Activated naive CD4-positive, alpha-beta T cell treated with anti-CD3 and anti-CD28 coated beads for 36 hours (primary cell): ENCODE measurements around the gene PRMT2. TPM values are rescaled to one million over a fixed set of nuclear protein-coding genes. Genes with fewer than 3 reads are reported as not detected.

Experiments used
- CTCF ChIA-PET: fragments of 350-600 bp; sonication (Branson Sonifier 250); formaldehyde crosslinking; loops from one replicate; lab custom pipeline; 2021; ENCODE audit warnings: antibody characterized with exemption; lab: Charles Lee
- DNase-seq: peaks from one replicate; pipeline ENCODE4 v3.0.0-alpha.2; 2020
- H3K27ac Mint-ChIP-seq: one replicate; pipeline ENCODE4 v1.8.0; 2021; ENCODE audit warnings: mild to moderate bottlenecking, mixed read lengths
- H3K27me3 Mint-ChIP-seq: one replicate; pipeline ENCODE4 v1.8.0; 2021; ENCODE audit warnings: low read depth, mixed read lengths
- H3K36me3 Mint-ChIP-seq: one replicate; pipeline ENCODE4 v1.8.0; 2021; ENCODE audit warnings: low read depth, mixed read lengths
- H3K4me1 Mint-ChIP-seq: one replicate; pipeline ENCODE4 v1.8.0; 2021; ENCODE audit warnings: low read depth, mixed read lengths
- H3K4me3 Mint-ChIP-seq: one replicate; pipeline ENCODE4 v1.8.0; 2021; ENCODE audit warnings: mild to moderate bottlenecking, moderate library complexity, mixed read lengths
- H3K9me3 Mint-ChIP-seq: one replicate; pipeline ENCODE4 v1.8.0; 2021; ENCODE audit warnings: mixed read lengths
- intact Hi-C: fragments of 100-400 bp; cut with micrococcal nuclease; formaldehyde crosslinking; loops from one replicate; pipeline ENCODE4 v1.15.1; 2023
- total RNA-seq, 2 experiments: library from RNA; stranded (reverse); gene quantifications; one replicate each; pipeline ENCODE4 v1.2.3, GENCODE V29; 2021

PRMT2 gene
- total RNA-seq, 2 experiments from 2014 or later: 78.5 to 81.1 TPM

DNA sequence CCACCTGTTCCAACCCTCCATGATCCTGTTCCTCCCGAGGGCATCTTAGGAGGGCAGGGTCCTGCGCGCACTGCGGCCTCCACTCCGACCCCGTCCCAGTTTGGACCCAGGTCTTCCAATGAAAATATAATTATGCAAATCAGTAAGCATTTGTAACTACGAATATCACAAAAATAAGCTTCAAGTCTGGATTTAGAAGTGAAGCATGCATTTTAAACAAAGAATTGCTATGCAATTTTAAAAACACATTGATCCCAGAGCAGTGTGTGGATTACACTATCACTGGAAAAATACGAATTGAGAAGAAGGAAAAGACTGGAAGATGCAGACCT lies 673 bp downstream of the PRMT2 start:
- intact Hi-C loops: no loop called here
- Mint-ChIP-seq H3K4me3 (peak overlapping the region; percentile 86), H3K9me3 (no peaks in the 10 kb centered on the region), H3K36me3 (peaks cover 14% of the 10 kb centered on the region), H3K27ac (peak overlapping the region; percentile 93), H3K4me1 (peaks cover 72% of the 10 kb centered on the region), H3K27me3 (no peaks in the 10 kb centered on the region)
- CTCF ChIA-PET: interaction anchor here (1.0 to 1.3 kb wide), 2 partner anchors 77 kb away, joined by 3 read pairs; no protein-coding TSS in a partner anchor
- no peak for DNase-seq

DNA sequence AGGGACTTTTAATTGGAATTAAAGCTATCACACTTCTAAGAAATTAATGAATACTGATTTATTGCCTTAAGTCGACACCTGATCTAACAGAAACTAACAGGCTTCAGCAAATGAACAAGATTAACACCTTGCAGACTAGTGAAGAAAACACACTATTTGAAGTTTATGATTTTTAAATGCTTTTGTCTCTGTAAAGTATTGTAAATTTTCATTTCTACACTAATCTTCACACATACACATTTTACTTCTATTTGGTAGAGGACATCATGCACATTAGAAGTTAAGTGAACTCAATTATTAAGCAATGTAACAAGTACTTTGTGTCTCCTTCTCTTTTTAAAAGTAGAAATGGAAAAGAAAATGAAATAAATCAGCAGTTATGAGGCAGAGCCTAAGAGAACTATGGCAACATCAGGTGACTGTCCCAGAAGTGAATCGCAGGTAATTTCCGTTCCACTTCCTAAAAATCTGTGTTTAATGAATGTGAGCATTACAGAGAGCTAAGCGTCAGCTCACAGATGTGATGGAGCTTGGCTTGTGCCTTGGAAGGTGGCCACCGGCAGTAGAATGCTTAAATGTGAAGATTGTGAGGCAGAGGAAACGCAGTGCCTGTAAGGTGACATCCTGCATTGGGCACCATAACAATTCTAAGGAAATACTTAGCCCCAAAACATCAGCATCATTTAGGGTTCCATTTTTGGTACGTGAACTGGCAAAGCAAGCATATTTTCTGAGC lies 1.2 kb downstream of the PRMT2 start:
- DNase-seq: peak; percentile 43
- peaks cover 16% of the 10 kb centered on the region for H3K36me3 Mint-ChIP-seq
- peaks cover 77% of the 10 kb centered on the region for H3K4me1 Mint-ChIP-seq
- H3K9me3 Mint-ChIP-seq: no peaks in the 10 kb centered on the region
- H3K27ac Mint-ChIP-seq: peak overlapping the region; percentile 93
- intact Hi-C loops: no loop called here
- peak overlapping the region; percentile 86 for H3K4me3 Mint-ChIP-seq
- CTCF ChIA-PET: interaction anchor here (0.6 to 1.7 kb wide), 7 partner anchors 15 to 494 kb away, joined by 3 to 4 read pairs (median 3); no protein-coding TSS in a partner anchor
- H3K27me3 Mint-ChIP-seq: no peaks in the 10 kb centered on the region

DNA sequence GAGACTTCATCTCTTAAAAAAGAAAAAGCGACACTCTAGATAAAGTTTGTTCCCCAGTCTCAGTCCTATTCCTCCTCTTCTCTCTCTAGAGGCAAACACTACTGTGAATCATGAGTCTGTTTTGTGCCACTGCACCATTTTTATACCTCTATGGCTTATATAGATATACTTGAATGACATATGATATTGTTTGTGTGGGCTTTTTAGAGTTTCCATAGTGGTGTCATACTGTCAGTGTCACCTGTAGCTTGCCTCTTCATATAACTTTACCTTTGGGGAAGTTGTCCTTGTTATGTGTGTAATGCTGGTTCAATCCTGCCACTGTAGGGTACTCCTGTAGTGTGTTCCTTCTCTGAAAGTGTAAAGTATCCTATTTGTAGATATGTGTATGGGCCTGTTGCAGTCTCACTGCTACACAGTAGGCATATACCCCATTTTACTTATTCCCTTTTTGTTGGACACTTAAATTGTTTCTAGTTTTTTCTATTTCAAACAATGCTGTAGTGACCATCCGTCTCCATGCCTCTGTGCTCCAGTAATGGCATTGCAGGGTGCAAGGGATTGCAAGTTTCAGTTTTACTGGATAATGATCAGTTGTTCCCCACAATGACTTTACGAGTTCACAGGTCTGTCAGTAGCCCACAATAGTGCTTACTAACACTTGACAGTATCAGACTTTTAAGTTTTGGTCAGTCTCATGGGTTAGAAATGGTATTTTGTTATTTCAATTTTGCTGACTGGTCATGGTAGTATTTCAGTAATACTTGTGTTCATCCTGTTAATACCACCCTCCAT lies 2.7 kb downstream of the PRMT2 start:
- no peak for DNase-seq
- H3K4me3 Mint-ChIP-seq: peak overlapping the region; percentile 58
- H3K9me3 Mint-ChIP-seq: no peaks in the 10 kb centered on the region
- CTCF ChIA-PET: interaction anchor here (1.1 to 1.7 kb wide), 4 partner anchors 16 to 495 kb away, joined by 3 to 4 read pairs (median 4); no protein-coding TSS in a partner anchor
- H3K27me3 Mint-ChIP-seq: no peaks in the 10 kb centered on the region
- H3K36me3 Mint-ChIP-seq: peaks cover 19% of the 10 kb centered on the region
- H3K4me1 Mint-ChIP-seq: peaks cover 73% of the 10 kb centered on the region
- intact Hi-C loops: no loop called here
- H3K27ac Mint-ChIP-seq: peak overlapping the region; percentile 80

DNA sequence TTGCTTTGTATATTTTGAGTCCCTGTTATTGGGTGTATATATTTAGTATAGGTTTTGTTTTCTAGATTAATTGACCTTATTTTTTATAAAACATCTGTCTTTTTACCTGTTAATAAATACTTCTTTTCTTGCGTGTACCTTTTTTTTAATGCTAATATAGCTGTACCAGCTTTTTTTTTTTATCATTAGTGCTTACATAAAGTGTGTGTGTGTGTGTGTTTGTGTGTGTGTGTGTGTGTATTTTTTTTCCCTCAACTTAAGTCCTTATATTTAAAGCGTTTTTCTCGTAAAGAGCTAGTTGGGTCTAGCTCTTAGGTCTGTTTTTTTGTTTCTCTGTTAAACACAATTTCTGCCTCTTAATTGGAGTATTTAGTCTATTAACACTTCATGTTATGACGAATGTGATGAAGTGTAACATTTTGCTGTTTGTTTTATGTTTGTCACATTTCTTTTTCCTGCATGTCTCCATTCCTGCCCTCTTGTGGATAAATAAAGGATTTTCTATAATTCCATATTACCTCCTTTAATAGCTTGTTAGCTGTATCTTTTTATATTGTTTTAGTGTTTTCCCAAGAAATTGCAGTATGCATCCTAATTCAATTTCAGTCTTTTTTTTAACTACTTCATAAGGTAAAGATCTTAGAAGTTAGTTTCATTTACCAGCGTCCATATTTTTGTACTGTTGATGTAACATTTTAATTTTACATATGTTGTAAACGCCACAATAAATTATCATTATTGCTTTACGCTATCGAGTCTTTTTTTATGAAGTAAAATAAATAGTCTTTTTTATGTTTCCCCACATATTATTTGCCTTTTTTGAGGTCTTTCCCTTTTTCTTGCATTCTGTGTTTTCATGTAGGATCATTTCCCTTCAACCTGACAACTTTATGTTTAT lies 4.3 kb downstream of the PRMT2 start:
- CTCF ChIA-PET: interaction anchor here (0.6 to 1.7 kb wide), 10 partner anchors 12 to 170 kb away, joined by 3 to 5 read pairs (median 4); no protein-coding TSS in a partner anchor

DNA sequence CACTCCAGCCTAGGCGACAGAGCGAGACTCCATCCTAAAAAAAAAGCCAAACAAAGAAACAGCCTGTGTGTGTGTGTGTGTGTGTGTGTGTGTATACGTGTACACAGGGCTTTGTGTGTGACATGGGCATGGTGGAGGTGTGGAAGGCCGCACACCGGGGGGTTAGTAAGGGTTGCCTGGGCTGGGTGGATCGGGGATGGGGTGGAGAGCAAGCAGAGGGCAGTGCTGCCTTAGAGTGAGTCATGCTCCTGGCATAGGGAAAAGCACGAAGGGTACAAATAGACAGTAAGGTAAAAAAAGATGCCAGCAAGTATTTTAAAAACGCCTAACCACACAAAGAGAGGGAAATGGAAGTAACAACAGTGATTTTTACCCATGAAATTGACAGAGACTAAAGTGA lies 6.2 kb downstream of the PRMT2 start:
- CTCF ChIA-PET: interaction anchor here (0.6 kb wide), 1 partner anchor 9 kb away, joined by 3 read pairs; no protein-coding TSS in a partner anchor
- Mint-ChIP-seq H3K4me3 (no peak overlapping the region), H3K36me3 (peaks cover 43% of the 10 kb centered on the region), H3K27ac (no peak overlapping the region), H3K9me3 (no peaks in the 10 kb centered on the region), H3K4me1 (peaks cover 58% of the 10 kb centered on the region), H3K27me3 (no peaks in the 10 kb centered on the region)
- DNase-seq: no peak
- intact Hi-C loops: no loop called here

More for the DNA sequence above, 4.3 kb downstream of the PRMT2 start:
- no peak for DNase-seq
- Mint-ChIP-seq H3K36me3 (peaks cover 29% of the 10 kb centered on the region), H3K9me3 (no peaks in the 10 kb centered on the region), H3K4me1 (peaks cover 58% of the 10 kb centered on the region), H3K27ac (peak overlapping the region; percentile 39), H3K27me3 (no peaks in the 10 kb centered on the region), H3K4me3 (peak overlapping the region; percentile 41)
- intact Hi-C loops: no loop called here

DNA sequence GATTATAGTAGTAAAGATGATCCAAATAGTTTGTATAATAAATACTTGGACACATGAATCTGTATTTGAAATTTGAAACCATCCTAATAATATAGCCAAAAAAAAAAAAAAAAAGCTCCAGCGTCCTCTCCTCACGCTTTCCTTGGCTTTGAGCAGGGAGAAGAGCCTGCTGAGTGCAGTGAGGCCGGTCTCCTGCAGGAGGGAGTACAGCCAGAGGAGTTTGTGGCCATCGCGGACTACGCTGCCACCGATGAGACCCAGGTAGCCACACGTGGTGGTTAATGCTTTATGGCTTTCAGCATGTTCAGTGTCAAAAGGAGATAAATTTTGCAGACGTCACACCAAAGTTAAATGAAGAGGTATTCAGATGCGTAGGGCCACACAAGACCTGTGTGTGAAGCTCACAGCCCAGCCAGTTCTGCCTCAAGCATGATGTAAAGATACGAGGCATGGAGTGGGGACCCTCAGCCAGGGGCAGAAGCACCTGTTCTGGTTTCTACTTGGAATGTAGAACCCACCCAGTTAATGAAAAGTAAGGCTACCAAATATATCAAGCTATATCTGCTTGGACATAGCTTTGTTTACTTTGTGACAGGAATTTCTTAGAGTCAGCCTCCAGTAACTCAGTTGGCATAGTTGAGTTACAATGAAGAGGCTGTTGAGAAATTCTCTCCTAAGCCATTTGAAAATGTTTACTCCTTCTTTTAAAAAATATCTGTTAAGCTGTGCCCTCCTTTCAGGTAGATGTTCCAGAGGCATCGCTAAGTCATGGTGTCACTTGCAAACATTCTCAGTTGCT lies 8.1 kb downstream of the PRMT2 start:
- DNase-seq: no peak
- Mint-ChIP-seq H3K4me3 (no peak overlapping the region), H3K4me1 (peaks cover 49% of the 10 kb centered on the region), H3K9me3 (no peaks in the 10 kb centered on the region), H3K27ac (no peak overlapping the region), H3K27me3 (no peaks in the 10 kb centered on the region), H3K36me3 (peaks cover 48% of the 10 kb centered on the region)
- CTCF ChIA-PET: interaction anchor here (1.5 to 1.8 kb wide), 2 partner anchors 10 to 18 kb away, joined by 3 to 6 read pairs; no protein-coding TSS in a partner anchor
- intact Hi-C loops: no loop called here

DNA sequence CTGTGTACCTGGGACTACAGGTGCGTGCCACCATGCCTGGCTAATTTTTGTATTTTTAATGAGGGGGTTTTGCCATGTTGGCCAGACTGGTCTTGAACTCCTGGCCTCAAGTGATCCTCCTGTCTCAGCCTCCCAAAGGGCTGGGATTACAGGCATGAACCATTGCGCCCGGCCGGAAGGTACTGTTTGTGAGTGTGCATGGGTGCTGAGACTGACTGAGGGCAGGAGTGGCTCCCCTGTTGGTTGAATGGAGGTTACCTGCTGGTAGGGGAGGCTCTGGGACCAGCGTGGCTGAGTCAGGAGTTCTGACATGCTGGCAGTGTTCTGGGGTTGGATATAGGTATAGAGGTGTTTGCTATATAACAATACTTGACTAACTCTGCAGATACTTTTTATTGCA lies 10.4 kb downstream of the PRMT2 start:
- Mint-ChIP-seq H3K4me1 (peaks cover 34% of the 10 kb centered on the region), H3K36me3 (peaks cover 57% of the 10 kb centered on the region), H3K27ac (no peak overlapping the region), H3K4me3 (no peak overlapping the region), H3K27me3 (no peaks in the 10 kb centered on the region), H3K9me3 (no peaks in the 10 kb centered on the region)
- CTCF ChIA-PET: no interaction called here
- intact Hi-C loops: no loop called here
- no peak for DNase-seq

DNA sequence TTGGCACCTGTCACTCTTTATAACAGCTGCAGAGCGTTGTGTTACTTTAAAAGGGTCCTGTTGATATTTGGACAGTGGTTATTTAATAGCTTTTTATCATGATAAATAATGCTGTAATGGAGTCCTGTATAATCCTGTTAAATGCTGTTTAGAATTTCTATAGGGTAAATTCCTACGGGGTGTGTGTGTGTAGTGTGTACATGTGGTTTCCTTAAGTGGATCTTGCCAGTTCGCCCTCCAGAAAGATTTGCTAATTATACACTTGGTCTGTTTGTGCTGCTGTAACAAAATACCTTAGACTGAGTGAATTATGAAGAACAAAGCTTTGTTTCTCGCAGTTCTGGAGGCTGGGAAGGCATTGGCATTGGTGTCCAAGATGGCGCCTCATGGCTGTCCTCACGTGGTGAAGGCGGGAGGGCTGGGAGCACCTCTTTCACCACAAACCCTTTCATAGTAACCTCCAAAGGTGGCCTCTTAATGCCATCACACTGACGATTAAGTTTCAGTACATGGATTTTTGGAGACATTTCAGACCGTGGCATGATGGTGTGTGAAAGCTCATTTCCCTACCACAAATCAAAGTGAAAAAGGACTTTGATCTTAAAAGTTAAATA lies 11.2 kb downstream of the PRMT2 start:
- Mint-ChIP-seq H3K4me1 (peaks cover 27% of the 10 kb centered on the region), H3K9me3 (no peaks in the 10 kb centered on the region), H3K36me3 (peaks cover 61% of the 10 kb centered on the region), H3K27me3 (no peaks in the 10 kb centered on the region), H3K27ac (peak overlapping the region; percentile 28), H3K4me3 (no peak overlapping the region)
- CTCF ChIA-PET: interaction anchor here (0.6 kb wide), 2 partner anchors 72 to 116 kb away, joined by 3 read pairs; no protein-coding TSS in a partner anchor
- DNase-seq: no peak
- intact Hi-C loops: no loop called here

DNA sequence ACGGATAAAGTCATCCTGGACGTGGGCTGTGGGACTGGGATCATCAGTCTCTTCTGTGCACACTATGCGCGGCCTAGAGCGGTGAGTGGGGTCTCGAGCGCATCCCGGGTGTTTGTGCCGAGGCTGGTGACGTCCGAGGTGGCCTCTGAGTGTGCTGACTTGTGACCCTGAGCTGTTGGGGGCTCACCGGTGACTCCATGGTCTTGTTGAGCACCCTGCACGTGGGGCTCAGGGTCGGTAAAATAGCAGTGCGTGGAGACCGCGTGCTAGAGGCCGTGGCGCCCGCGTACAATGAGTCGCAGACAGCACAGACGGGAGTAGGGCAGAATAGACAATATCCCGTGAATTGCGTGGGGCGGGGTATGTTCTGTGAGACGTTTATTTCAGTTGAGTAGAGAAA lies 13.1 kb downstream of the PRMT2 start:
- Mint-ChIP-seq H3K4me1 (peaks cover 22% of the 10 kb centered on the region), H3K36me3 (peaks cover 75% of the 10 kb centered on the region), H3K27ac (no peak overlapping the region), H3K9me3 (no peaks in the 10 kb centered on the region), H3K4me3 (no peak overlapping the region), H3K27me3 (no peaks in the 10 kb centered on the region)
- CTCF ChIA-PET: no interaction called here
- intact Hi-C loops: no loop called here
- no peak for DNase-seq

DNA sequence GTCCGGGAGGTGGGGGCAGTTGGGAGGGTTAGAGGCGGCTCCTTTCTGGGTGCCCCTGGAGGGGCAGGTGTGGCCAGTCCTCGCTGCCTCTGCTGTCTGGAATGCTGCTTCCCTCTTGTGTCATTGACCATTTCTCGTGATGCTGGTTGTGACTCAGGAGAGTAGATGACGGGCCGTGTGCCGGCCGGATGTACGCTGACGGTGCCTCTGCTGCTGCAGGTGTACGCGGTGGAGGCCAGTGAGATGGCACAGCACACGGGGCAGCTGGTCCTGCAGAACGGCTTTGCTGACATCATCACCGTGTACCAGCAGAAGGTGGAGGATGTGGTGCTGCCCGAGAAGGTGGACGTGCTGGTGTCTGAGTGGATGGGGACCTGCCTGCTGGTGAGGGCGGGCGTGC lies 13.9 kb downstream of the PRMT2 start:
- Mint-ChIP-seq H3K9me3 (peaks cover 2% of the 10 kb centered on the region), H3K4me1 (peaks cover 22% of the 10 kb centered on the region), H3K36me3 (peaks cover 77% of the 10 kb centered on the region), H3K27me3 (no peaks in the 10 kb centered on the region), H3K27ac (no peak overlapping the region), H3K4me3 (no peak overlapping the region)
- CTCF ChIA-PET: no interaction called here
- DNase-seq: no peak
- intact Hi-C loops: no loop called here
